22Rv1 (cell line): Measurements from ENCODE around the gene HNRNPU.

Experiments used
- H3K27ac ChIP-seq: fragments of 450-650 bp; 2 replicates; pipeline ENCODE4 v1.5.1; 2017
- ZFX ChIP-seq: fragments of 450-650 bp; IDR thresholded peaks from 2 replicates; pipeline ENCODE4 v1.6.1; 2017; ENCODE audit warnings: antibody characterized with exemption, borderline replicate concordance
- TF ChIP-seq, protein P1 (sequence below): fragments of 450-650 bp; IDR thresholded peaks from 2 replicates; pipeline ENCODE4 v1.5.1; 2017; ENCODE audit warnings: mild to moderate bottlenecking

Gene HNRNPU

GRCh38 chr1:244846653-244847052 is 17.7 kb downstream of the HNRNPU start:
- peak overlapping the region; percentile 100 for H3K27ac ChIP-seq
- TF ChIP-seq ZFX: no peak
- TF ChIP-seq, protein P1, sequence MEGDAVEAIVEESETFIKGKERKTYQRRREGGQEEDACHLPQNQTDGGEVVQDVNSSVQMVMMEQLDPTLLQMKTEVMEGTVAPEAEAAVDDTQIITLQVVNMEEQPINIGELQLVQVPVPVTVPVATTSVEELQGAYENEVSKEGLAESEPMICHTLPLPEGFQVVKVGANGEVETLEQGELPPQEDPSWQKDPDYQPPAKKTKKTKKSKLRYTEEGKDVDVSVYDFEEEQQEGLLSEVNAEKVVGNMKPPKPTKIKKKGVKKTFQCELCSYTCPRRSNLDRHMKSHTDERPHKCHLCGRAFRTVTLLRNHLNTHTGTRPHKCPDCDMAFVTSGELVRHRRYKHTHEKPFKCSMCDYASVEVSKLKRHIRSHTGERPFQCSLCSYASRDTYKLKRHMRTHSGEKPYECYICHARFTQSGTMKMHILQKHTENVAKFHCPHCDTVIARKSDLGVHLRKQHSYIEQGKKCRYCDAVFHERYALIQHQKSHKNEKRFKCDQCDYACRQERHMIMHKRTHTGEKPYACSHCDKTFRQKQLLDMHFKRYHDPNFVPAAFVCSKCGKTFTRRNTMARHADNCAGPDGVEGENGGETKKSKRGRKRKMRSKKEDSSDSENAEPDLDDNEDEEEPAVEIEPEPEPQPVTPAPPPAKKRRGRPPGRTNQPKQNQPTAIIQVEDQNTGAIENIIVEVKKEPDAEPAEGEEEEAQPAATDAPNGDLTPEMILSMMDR: no peak

- TF ChIP-seq, protein P1: no peak
- TF ChIP-seq ZFX: no peak
- H3K27ac ChIP-seq: peak overlapping the region; percentile 100
These were observed 19.9 kb downstream of the HNRNPU start for GRCh38 chr1:244844155-244845121.

- no peak for TF ChIP-seq ZFX
- TF ChIP-seq, protein P1: no peak
- peak overlapping the region; percentile 100 for H3K27ac ChIP-seq
These were observed 21.0 kb downstream of the HNRNPU start for GRCh38 chr1:244843148-244843978.

DNA sequence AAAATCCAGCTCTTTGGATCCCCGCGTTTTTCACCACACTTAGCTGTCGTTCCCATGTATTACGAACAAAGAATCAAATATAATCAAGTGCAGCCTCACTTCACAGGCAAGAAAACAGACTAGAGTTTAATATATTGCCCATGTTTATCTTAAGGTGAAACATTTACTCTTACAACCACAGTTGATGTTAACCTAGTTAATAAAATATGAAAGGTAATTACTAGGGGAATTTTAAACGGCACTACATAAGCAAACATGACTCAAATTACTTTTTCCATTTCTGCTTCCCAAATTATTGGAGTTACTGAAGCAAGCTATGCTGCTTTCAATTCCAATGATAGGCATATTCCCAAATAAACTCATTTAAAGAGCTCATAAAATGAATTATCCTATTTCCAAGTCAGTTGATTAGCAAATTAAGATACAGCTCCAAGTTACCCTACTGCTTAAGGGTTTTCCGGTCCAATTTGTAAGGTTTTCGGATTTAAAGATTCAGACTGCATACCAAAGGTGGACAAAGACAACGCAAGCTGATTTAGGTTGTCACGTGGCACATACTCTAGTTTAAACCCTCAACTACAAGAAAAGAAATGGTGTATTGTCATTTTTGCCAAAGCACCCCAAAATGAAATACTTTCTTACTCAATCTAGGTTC is 22.9 kb downstream of the HNRNPU start:
- peak overlapping the region; percentile 100 for H3K27ac ChIP-seq
- TF ChIP-seq ZFX: no peak
- TF ChIP-seq, protein P1: no peak

- H3K27ac ChIP-seq: peak overlapping the region; percentile 100
- TF ChIP-seq, protein P1: no peak
- TF ChIP-seq ZFX: no peak
These were observed 24.0 kb downstream of the HNRNPU start for GRCh38 chr1:244840219-244840794.

DNA sequence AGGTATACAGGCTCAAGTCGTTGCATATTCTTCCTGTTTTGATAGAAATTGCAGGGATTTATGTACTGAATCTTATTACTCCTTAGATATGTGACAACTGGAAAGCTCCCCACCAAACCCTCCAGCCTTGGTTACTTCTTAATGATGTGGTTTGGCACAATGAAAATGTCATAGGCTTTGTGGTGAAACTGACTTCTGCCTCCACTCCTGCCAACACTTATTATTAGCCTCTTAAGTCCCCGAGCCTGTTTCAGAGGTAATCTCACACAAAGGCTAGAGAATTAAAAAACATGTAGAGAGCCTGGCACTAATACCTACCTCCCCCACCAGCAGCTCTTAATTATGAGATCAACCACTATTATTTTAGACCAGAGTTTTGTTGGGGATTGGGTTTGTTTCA is 24.7 kb downstream of the HNRNPU start:
- peak overlapping the region; percentile 100 for H3K27ac ChIP-seq
- no peak for TF ChIP-seq ZFX
- TF ChIP-seq, protein P1: no peak
